IPS-18c (cell line): ENCODE results near the gene GPR15.

ENCODE experiments used
- H3K4me3 ChIP-seq: 2 replicates; pipeline ENCODE4 v1.7.0; 2013; ENCODE audit warnings: low read depth, mild to moderate bottlenecking, low read length, moderate library complexity; ENCODE audit not compliant: insufficient read depth
- H3K9me3 ChIP-seq: one replicate; pipeline ENCODE4 v1.6.1; 2013; ENCODE audit warnings: mild to moderate bottlenecking, low read length, moderate library complexity; ENCODE audit not compliant: control insufficient read depth, insufficient read depth

GPR15 gene

GRCh38 chr3:98525494-98525893, 6.3 kb upstream of the GPR15 start:
- Histone ChIP-seq H3K9me3 (no peaks in the 10 kb centered on the region), H3K4me3 (no peak overlapping the region)

GRCh38 chr3:98528474-98529346, 3.1 kb upstream of the GPR15 start:
- no peak overlapping the region for H3K4me3 ChIP-seq

GRCh38 chr3:98529856-98530459, 1.8 kb upstream of the GPR15 start:
- H3K4me3 ChIP-seq = no peak overlapping the region

More at GRCh38 chr3:98528474-98529346, 3.1 kb upstream of the GPR15 start:
- no peaks in the 10 kb centered on the region for H3K9me3 ChIP-seq

GRCh38 chr3:98530676-98531075, 1.1 kb upstream of the GPR15 start:
- Histone ChIP-seq H3K4me3 (no peak overlapping the region), H3K9me3 (no peaks in the 10 kb centered on the region)

More at GRCh38 chr3:98529856-98530459, 1.8 kb upstream of the GPR15 start:
- no peaks in the 10 kb centered on the region for H3K9me3 ChIP-seq

GRCh38 chr3:98532275-98532637, 478 bp downstream of the GPR15 start:
- H3K9me3 ChIP-seq = no peaks in the 10 kb centered on the region

GRCh38 chr3:98532709-98533571, 1.2 kb downstream of the GPR15 start:
- Histone ChIP-seq H3K9me3 (no peaks in the 10 kb centered on the region), H3K4me3 (no peak overlapping the region)

More at GRCh38 chr3:98532275-98532637, 478 bp downstream of the GPR15 start:
- H3K4me3 ChIP-seq = no peak overlapping the region

- Histone ChIP-seq H3K4me3 (no peak overlapping the region), H3K9me3 (no peaks in the 10 kb centered on the region)
Observed at GRCh38 chr3:98534168-98534567, 2.4 kb downstream of the GPR15 start.

- no peak overlapping the region for H3K4me3 ChIP-seq
- no peaks in the 10 kb centered on the region for H3K9me3 ChIP-seq
Observed at GRCh38 chr3:98534734-98535133, 3.0 kb downstream of the GPR15 start.

GRCh38 chr3:98536456-98537017, 4.8 kb downstream of the GPR15 start:
- H3K4me3 ChIP-seq = no peak overlapping the region
- H3K9me3 ChIP-seq = no peaks in the 10 kb centered on the region

GRCh38 chr3:98540346-98540745, 8.6 kb downstream of the GPR15 start:
- no peak overlapping the region for H3K4me3 ChIP-seq
- no peaks in the 10 kb centered on the region for H3K9me3 ChIP-seq

- no peak overlapping the region for H3K4me3 ChIP-seq
- H3K9me3 ChIP-seq = no peaks in the 10 kb centered on the region
Observed at GRCh38 chr3:98541695-98542094, 9.9 kb downstream of the GPR15 start.

GRCh38 chr3:98542623-98543022, 10.8 kb downstream of the GPR15 start:
- no peaks in the 10 kb centered on the region for H3K9me3 ChIP-seq
- H3K4me3 ChIP-seq = no peak overlapping the region

GRCh38 chr3:98545940-98546339, 14.2 kb downstream of the GPR15 start:
- H3K4me3 ChIP-seq = no peak overlapping the region
- H3K9me3 ChIP-seq = no peaks in the 10 kb centered on the region

- H3K4me3 ChIP-seq = no peak overlapping the region
Observed at GRCh38 chr3:98548544-98548943, 16.8 kb downstream of the GPR15 start.

GRCh38 chr3:98550833-98551232, 19.1 kb downstream of the GPR15 start:
- no peak overlapping the region for H3K4me3 ChIP-seq

More at GRCh38 chr3:98548544-98548943, 16.8 kb downstream of the GPR15 start:
- no peaks in the 10 kb centered on the region for H3K9me3 ChIP-seq

GRCh38 chr3:98551236-98551635, 19.5 kb downstream of the GPR15 start:
- no peak overlapping the region for H3K4me3 ChIP-seq
- no peaks in the 10 kb centered on the region for H3K9me3 ChIP-seq

More at GRCh38 chr3:98550833-98551232, 19.1 kb downstream of the GPR15 start:
- no peaks in the 10 kb centered on the region for H3K9me3 ChIP-seq

- no peak overlapping the region for H3K4me3 ChIP-seq
- no peaks in the 10 kb centered on the region for H3K9me3 ChIP-seq
Observed at GRCh38 chr3:98551754-98552153, 20.0 kb downstream of the GPR15 start.
